Epidermal melanocyte (primary cell): ENCODE measurements around the gene DRD5.

ENCODE experiments used
- DNase-seq: peaks from one replicate; pipeline ENCODE4 v3.0.0; 2011; ENCODE audit warnings: low spot score; ENCODE audit not compliant: insufficient read length

DRD5 gene

DNA sequence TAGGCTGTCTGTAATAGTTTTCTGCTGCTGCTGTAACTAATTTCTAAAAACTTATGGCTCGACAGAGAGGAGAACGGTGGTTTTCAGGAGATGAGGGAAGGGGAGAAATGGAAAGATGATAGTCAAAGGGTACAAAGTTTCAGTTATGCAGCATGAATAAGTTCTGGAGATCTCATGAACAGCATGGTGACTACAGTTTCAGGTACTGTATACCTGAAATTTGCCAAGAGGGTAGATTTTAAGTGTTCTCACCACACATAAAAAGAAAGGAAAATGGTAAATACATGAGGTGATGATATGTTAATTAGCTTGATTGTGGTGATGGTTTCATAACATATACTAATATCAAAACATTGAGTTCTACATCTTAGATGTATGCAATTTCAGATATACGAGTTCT lies 34.9 kb downstream of the DRD5 start:
- no peak for DNase-seq

DNA sequence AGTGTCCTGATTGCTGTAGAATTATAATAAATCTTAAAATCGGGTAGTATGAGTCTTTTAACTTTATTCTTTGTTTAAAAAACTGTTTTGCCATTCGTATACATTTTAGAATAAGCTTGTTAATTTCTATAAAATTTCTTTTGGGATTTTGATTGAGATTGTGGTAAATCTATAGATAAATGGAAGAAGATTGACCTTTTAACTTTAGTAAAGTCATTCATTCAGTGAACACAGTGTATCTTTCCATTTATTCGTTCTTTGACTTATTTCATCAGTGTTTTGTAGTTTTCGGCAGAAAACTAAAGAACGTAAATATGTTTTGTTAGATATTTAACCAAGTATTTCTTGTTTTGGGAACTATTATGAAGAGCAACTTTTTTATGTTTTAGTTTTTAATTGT lies 38.9 kb downstream of the DRD5 start:
- DNase-seq = no peak

DNA sequence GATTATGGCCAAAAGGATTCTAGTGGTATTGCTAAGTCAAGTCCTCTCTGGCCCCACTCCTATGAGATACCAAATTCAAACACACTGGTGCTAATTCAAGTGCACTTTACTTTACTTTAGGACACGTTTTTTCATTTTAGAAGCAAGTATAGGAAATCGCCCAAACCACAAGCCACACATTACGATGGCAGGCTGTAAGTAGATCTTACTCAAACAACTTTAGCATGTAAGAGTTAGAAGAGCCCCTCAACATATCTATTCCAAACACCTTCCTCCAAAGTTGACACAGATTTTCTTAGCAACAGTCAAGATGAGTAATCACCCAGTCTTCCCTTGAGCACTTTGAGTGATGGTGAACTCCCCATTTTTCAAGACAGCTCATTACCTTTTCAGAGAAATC lies 43.6 kb downstream of the DRD5 start:
- no peak for DNase-seq

DNA sequence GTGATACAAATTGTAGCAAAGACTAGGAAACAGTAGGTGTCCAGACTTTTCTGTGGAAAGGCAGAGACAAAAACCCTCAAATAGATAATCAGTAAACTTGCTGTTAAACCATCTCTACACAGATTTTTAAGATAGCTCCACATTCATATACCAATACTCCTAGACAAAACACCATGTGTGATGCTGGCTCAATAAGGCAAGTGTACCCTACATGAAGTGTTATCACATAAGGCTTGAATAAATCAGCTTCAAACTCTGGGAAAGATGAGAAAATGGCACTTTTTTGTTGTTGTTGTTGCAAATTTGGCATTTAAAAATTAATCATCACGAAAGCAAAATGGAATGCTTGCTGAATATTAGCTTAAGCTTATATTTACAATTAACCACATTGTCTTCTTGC lies 45.1 kb downstream of the DRD5 start:
- no peak for DNase-seq

DNA sequence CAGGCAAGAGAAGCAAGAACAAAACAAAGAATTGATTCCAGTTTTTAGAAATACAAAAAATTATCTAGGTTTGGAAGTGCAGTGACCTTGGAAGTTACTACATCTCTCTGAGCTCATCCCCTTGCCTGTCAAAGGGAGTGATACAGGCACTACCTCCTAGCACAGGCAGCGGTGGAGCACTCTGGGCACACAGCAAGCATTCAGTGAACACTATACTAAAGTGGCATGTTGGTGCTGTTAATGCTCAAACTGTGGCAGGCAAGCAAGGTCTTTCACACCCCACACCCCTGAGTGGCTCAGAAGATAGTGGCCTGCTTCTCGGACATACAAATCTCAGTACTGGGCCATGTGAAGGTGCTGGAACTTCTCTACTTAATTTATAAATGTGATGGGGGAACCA lies 51.2 kb downstream of the DRD5 start:
- no peak for DNase-seq

DNA sequence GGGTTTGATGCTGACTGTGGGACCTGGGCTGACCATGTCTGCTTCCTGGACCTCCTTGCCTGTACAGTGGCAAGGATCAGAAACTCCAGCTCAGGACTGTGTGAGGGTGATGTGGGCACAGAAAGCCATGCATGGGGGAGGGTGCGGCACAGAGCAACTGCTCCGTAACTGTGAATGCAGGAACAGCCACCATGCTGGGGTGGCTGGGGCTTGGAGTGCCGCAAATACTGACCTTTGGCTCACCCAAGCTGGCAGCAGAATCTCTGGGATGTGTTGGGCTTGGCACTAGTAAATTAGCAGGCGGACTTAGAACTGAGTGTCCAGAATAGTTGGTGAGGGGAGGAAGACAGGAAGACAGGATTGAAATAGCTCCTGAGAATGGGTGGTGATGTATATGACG lies 52.0 kb downstream of the DRD5 start:
- DNase-seq = no peak
